Kidney epithelial cell (primary cell): ENCODE measurements around the gene UPK3B. TPM values are rescaled to one million over a fixed set of nuclear protein-coding genes. Genes with fewer than 3 reads are reported as not detected.
"Not testable (repeated sequence)": the region's sequence is repeated elsewhere in the genome, so short reads cannot be mapped to it uniquely, and the experiment has no call there.

ENCODE experiments used
- DNase-seq: peaks from one replicate; pipeline ENCODE4 v3.0.0-alpha.2; 2010; ENCODE audit warnings: low read depth
- H3K27me3 ChIP-seq: 2 replicates; pipeline ENCODE4 v1.6.0; 2011; ENCODE audit warnings: low read length; ENCODE audit not compliant: control insufficient read depth, insufficient read depth
- H3K36me3 ChIP-seq: 2 replicates; pipeline ENCODE4 v1.5.1; 2011; ENCODE audit warnings: low read length; ENCODE audit not compliant: control insufficient read depth, insufficient read depth
- H3K4me3 ChIP-seq: 2 replicates; pipeline ENCODE4 v1.5.1; 2011; ENCODE audit warnings: low read depth, mild to moderate bottlenecking, control low read depth, low read length
- CTCF ChIP-seq: IDR thresholded peaks from 2 replicates; pipeline ENCODE4 v1.5.1; 2011; ENCODE audit warnings: mild to moderate bottlenecking, moderate library complexity, low read length, control low read depth, inconsistent platforms; ENCODE audit not compliant: insufficient read depth, poor library complexity, severe bottlenecking
- total RNA-seq: library from RNA; depleted of rRNA; stranded (reverse); fragments of >200 nt; gene quantifications from 2 replicates; pipeline ENCODE4 v1.2.3, GENCODE V29; 2015

The UPK3B gene
- total RNA-seq, 1 donor from 2014 or later = not detected

GRCh38 chr7:76512941-76513816 lies 2.8 kb downstream of the UPK3B start:
- no peaks in the 10 kb centered on the region for H3K36me3 ChIP-seq
- no peak for DNase-seq
- peak; percentile 17 for TF ChIP-seq CTCF
- H3K4me3 ChIP-seq = no peak overlapping the region
- H3K27me3 ChIP-seq = no peaks in the 10 kb centered on the region

- no peaks in the 10 kb centered on the region for H3K36me3 ChIP-seq
- DNase-seq = no peak
- no peaks in the 10 kb centered on the region for H3K27me3 ChIP-seq
- no peak for TF ChIP-seq CTCF
- no peak overlapping the region for H3K4me3 ChIP-seq
Measured at GRCh38 chr7:76513817-76514799, 3.8 kb downstream of the UPK3B start.

- Histone ChIP-seq H3K27me3 (no peaks in the 10 kb centered on the region), H3K4me3 (no peak overlapping the region), H3K36me3 (no peaks in the 10 kb centered on the region)
- no peak for DNase-seq
- TF ChIP-seq CTCF = no peak
Measured at GRCh38 chr7:76514926-76515771, 4.8 kb downstream of the UPK3B start.

- DNase-seq = no peak
- no peaks in the 10 kb centered on the region for H3K27me3 ChIP-seq
- H3K36me3 ChIP-seq = no peaks in the 10 kb centered on the region
- no peak overlapping the region for H3K4me3 ChIP-seq
- no peak for TF ChIP-seq CTCF
Measured at GRCh38 chr7:76515999-76516443, 5.7 kb downstream of the UPK3B start.

- H3K36me3 ChIP-seq, H3K4me3 ChIP-seq, H3K27me3 ChIP-seq, DNase-seq: not testable (repeated sequence)
Measured at GRCh38 chr7:76516932-76517331, 6.6 kb downstream of the UPK3B start.

GRCh38 chr7:76526183-76526582 lies 15.8 kb downstream of the UPK3B start:
- not testable (repeated sequence) for H3K36me3 ChIP-seq, H3K4me3 ChIP-seq, DNase-seq, H3K27me3 ChIP-seq

GRCh38 chr7:76531643-76532042 lies 21.3 kb downstream of the UPK3B start:
- H3K4me3 ChIP-seq, DNase-seq, H3K36me3 ChIP-seq, H3K27me3 ChIP-seq: not testable (repeated sequence)

- H3K36me3 ChIP-seq, H3K4me3 ChIP-seq, DNase-seq, H3K27me3 ChIP-seq: not testable (repeated sequence)
Measured at GRCh38 chr7:76543197-76543596, 32.8 kb downstream of the UPK3B start, which contains the start of gene SPDYE16. Gene SPDYE16 (minus strand): TSS chr7:76543297. CDS start chr7:76541459, 1,838 bp downstream.

- H3K36me3 ChIP-seq, H3K27me3 ChIP-seq: not testable (repeated sequence)
- H3K4me3 ChIP-seq = peak overlapping the region; percentile 75
- peak; percentile 75 for DNase-seq
Measured at GRCh38 chr7:76549025-76549854, 38.9 kb downstream of the UPK3B start.
